ENCODE measurements around the gene TARM1. TPM values are rescaled to one million over a fixed set of nuclear protein-coding genes. Genes with fewer than 3 reads are reported as not detected.

Gene TARM1
- total and polyA plus RNA-seq, 11 donors: not detected

DNA sequence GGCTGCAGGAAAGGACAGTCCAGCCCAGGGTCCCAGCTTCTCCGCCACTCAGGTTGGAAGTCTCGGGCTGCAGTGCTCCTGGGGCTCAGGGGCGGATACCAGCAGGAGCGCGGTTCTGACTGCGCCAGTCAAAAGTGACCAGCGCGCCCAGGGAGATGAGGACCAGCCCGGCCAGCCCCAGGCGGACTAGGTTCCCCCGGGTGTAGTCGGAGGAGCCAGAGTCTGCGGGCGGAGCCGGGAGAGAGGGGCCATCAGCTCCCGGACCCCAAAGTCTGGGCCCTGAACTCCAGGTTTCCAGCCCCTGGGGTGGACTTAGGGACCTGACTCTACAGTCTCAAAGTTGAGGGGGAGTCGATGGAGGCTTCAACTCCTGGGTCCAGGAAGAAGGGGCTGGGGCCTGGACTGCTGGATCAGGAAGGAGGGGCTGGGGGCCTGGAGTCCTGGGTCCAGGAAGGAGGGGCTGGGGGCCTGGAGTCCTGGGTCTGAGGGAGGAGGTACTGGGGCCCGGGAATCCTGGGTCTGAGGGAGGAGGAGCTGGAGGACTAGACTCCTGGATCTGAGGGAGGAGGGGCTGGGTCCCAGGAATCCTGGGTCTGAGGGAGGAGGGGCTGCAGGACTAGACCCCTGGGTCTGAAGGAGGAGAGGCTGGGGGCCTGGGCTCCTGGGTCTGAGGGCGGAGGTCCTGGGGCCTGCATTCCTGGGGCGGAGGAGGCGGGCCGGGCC lies 14.1 kb upstream of the TARM1 start:
- H3K27ac ChIP-seq: no peak overlapping the region
- no peak for DNase-seq
- no peaks in the 10 kb centered on the region for H3K9me3 ChIP-seq
- no peak for TF ChIP-seq CTCF (IDR thresholded peaks at IDR 0.05)
- no peak for TF ChIP-seq POLR2A (IDR thresholded peaks at IDR 0.05)
- H3K4me1 ChIP-seq: peaks cover 0 to 16% (median 5%) of the 10 kb centered on the region in 12 donors
- 66 to 72% (median 70%) methylated on average over 18 to 22 of the region's 22 CpGs for WGBS, 4 donors
- intact Hi-C loops (cut with DNase I): no loop called here
- no peak for ATAC-seq
- H3K27me3 ChIP-seq: peaks cover 0 to 48% (median 14%) of the 10 kb centered on the region in 9 donors
- H3K36me3 ChIP-seq: no peaks in the 10 kb centered on the region
- peak overlapping the region in 9 of 12 donors; percentile 27 to 57 (median 35) for H3K4me3 ChIP-seq

DNA sequence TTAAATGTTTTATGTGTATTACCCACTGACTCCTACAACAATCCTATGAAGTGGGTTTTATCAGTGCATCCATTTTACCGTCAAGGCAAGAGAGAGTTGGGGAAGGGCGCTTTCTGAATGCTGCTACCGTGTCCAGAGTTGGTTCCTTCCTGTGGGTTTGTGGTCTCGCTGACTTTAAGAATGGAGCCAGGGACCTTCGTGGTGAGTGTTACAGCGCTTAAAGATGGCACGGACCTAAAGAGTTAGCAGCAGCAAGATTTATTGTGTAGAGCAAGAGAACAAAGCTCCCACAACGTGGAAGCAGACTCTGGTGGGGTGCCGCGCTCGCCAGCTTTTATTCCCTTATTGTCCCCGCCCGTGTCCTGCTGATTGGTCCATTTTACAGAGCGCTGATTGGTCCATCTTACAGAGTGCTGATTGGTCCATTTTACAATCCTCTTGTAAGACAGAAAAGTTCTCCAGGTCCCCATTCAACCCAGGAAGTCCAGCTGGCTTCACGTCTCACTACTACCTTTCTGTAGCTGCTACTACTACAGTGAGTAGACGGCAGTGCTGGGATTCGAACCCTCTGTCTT lies 13.3 kb upstream of the TARM1 start:
- Histone ChIP-seq H3K4me1 (peaks cover 0 to 16% (median 5%) of the 10 kb centered on the region in 12 donors), H3K36me3 (no peaks in the 10 kb centered on the region), H3K27ac (no peak overlapping the region), H3K9me3 (no peaks in the 10 kb centered on the region), H3K27me3 (peaks cover 0 to 48% (median 14%) of the 10 kb centered on the region in 9 donors), H3K4me3 (no peak overlapping the region)
- DNase-seq (no peak), ATAC-seq (no peak)
- 82 to 87% (median 85%) methylated on average over 17 of the region's 17 CpGs for WGBS, 4 donors
- intact Hi-C loops (cut with DNase I): no loop called here
- no peak for TF ChIP-seq POLR2A (IDR thresholded peaks at IDR 0.05)
- TF ChIP-seq CTCF (IDR thresholded peaks at IDR 0.05): no peak

DNA sequence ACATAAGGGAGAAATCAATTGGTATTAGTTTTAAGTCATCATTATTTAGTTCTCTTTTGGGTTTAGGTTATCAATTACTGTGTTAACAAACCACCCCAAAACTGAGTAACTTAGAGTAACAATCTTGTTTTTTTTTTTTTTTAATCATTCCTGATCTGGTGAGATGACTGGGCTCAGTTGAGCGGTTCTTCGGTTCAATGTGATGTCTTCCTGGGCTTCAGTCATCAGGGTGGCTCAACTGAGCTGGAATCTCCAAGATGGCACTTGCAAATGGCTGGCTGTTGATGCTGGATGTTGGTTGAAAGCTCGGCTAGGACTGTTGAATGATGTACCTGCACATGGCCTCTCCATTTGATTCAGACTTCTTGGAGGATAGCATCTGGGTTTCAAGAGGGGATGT lies 3.2 kb upstream of the TARM1 start:
- H3K9me3 ChIP-seq: peaks cover 0 to 19% (median 6%) of the 10 kb centered on the region in 12 donors
- H3K27me3 ChIP-seq: peaks cover 0 to under 1% (median 0%) of the 10 kb centered on the region in 9 donors
- DNase-seq (no peak), ATAC-seq (no peak)
- no peaks in the 10 kb centered on the region for H3K36me3 ChIP-seq
- H3K27ac ChIP-seq: no peak overlapping the region
- no peak overlapping the region for H3K4me3 ChIP-seq
- 75 to 88% (median 87%) methylated on average over 3 of the region's 3 CpGs for WGBS, 4 donors
- TF ChIP-seq CTCF (IDR thresholded peaks at IDR 0.05): no peak
- TF ChIP-seq POLR2A (IDR thresholded peaks at IDR 0.05): no peak
- H3K4me1 ChIP-seq: no peaks in the 10 kb centered on the region
- intact Hi-C loops (cut with DNase I): no loop called here

DNA sequence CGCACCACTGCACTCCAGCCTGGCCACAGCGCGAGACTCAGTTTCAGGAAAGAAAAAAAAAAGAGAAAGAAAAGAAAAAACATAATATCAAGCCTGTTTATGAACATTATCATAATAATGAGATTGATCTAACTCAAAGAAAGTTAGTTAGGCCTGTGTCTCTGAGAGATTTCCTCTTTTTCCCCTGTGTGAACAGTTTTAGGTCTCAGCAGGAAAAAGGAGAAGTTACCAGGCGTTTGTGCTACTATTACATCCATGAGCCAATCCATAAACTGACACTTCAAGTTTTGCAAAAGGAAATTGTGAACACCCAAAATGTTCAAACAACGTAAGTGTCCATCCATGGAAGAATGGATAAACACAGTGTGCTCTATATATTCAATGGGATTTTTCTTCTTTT lies 3.8 kb downstream of the TARM1 start:
- TF ChIP-seq CTCF (IDR thresholded peaks at IDR 0.05): no peak
- no peak for TF ChIP-seq POLR2A (IDR thresholded peaks at IDR 0.05)
- H3K4me3 ChIP-seq: no peak overlapping the region
- no peaks in the 10 kb centered on the region for H3K36me3 ChIP-seq
- DNase-seq (no peak), ATAC-seq (peak in 1 of 4 donors; percentile 45)
- H3K9me3 ChIP-seq: peaks cover 0 to 12% (median 3%) of the 10 kb centered on the region in 12 donors
- H3K27me3 ChIP-seq: peaks cover 0 to 4% (median 0%) of the 10 kb centered on the region in 9 donors
- intact Hi-C loops (cut with DNase I): no loop called here
- no peaks in the 10 kb centered on the region for H3K4me1 ChIP-seq
- peak overlapping the region in 1 of 12 donors; percentile 44 for H3K27ac ChIP-seq
- 70 to 83% (median 78%) methylated on average over 5 of the region's 5 CpGs for WGBS, 4 donors

Data from heart left ventricle (tissue), 16 donors.